HG03575 (cell line): ENCODE data around the gene VARS2.
"Not testable (repeated sequence)": the region's sequence is repeated elsewhere in the genome, so short reads cannot be mapped to it uniquely, and the experiment has no call there.

Experiments
- ATAC-seq: cut with Tn5 transposase; IDR thresholded peaks from one replicate; pipeline ENCODE4 v1.9.1; 2021; ENCODE audit not compliant: unreplicated experiment, insufficient number of reproducible peaks, low FRiP score; ENCODE audit errors: extremely low read depth

The VARS2 gene

GRCh38 chr6:30914076-30914853 is at the start of gene VARS2:
Gene VARS2 (plus strand): TSS chr6:30914238. CDS start chr6:30914837, 599 bp downstream.
- no peak for ATAC-seq

GRCh38 chr6:30864325-30864724 is 49.7 kb upstream of the VARS2 start:
- no peak for ATAC-seq

GRCh38 chr6:30869241-30869749 is 44.7 kb upstream of the VARS2 start:
- ATAC-seq, result not testable (repeated sequence)

- no peak for ATAC-seq
These were observed 43.5 kb upstream of the VARS2 start for GRCh38 chr6:30870546-30870945.

- ATAC-seq, result no peak
These were observed 42.4 kb upstream of the VARS2 start for GRCh38 chr6:30871592-30872183.

- no peak for ATAC-seq
These were observed 40.8 kb upstream of the VARS2 start for GRCh38 chr6:30873137-30873640.

- not testable (repeated sequence) for ATAC-seq
These were observed 40.2 kb upstream of the VARS2 start for GRCh38 chr6:30873795-30874194.

GRCh38 chr6:30875244-30876038 is 38.6 kb upstream of the VARS2 start:
- ATAC-seq, result no peak

GRCh38 chr6:30876039-30876730 is 37.9 kb upstream of the VARS2 start:
- ATAC-seq, result no peak

- no peak for ATAC-seq
These were observed 36.4 kb upstream of the VARS2 start for GRCh38 chr6:30877419-30878262.

- no peak for ATAC-seq
These were observed 34.2 kb upstream of the VARS2 start for GRCh38 chr6:30879684-30880427.

GRCh38 chr6:30880698-30881252 is 33.3 kb upstream of the VARS2 start:
- no peak for ATAC-seq

- no peak for ATAC-seq
These were observed 32.4 kb upstream of the VARS2 start for GRCh38 chr6:30881392-30882203.

- ATAC-seq, result no peak
These were observed 31.8 kb upstream of the VARS2 start for GRCh38 chr6:30882204-30882758.

- ATAC-seq, result no peak
These were observed 31.0 kb upstream of the VARS2 start for GRCh38 chr6:30882759-30883684.
